Measurements from ENCODE around the gene SEMA3B.

GRCh38 chr3:50263478-50264382, 5.2 kb upstream of the SEMA3B start:
- TF ChIP-seq CTCF (IDR thresholded peaks at IDR 0.05): no peak
- no peak for TF ChIP-seq ZFX (IDR thresholded peaks at IDR 0.05; ENCODE audit: borderline replicate concordance)
